ENCODE data around the gene MTUS2.

MTUS2 gene

DNA sequence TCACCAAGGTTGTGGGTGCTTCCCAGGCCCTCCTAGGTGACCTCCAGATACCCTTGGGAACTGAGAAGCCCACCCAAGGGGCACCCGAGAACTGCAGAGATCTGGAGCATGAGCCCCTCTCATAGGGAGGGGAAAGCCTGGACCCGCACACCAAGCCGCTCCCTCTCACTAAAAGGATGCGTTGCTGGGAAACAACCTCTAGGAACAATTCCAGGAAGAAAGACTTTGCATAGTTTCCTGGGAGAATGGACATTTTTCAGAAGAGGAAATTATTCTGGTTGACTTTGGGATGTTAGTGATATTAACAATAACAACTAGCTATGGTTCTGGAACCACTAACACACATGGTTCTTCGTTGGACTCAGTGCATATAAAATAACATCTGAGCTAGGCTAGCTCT lies 710.8 kb downstream of the MTUS2 start:
- 94% methylated on average over 5 of the region's 5 CpGs for WGBS
- Histone ChIP-seq H3K4me1 (ENCODE audit: insufficient read depth, low read length) (no peaks in the 10 kb centered on the region), H3K36me3 (ENCODE audit: insufficient read depth, low read length) (peaks cover 94% of the 10 kb centered on the region), H3K27me3 (ENCODE audit: insufficient read depth, low read length) (no peaks in the 10 kb centered on the region), H3K9ac (ENCODE audit: low read depth, low read length) (no peak overlapping the region), H3K9me3 (ENCODE audit: insufficient read depth, low read depth, low read length) (no peaks in the 10 kb centered on the region), H3K4me3 (ENCODE audit: low read length) (no peak overlapping the region), H3K27ac (ENCODE audit: low read depth, low read length) (no peak overlapping the region)

DNA sequence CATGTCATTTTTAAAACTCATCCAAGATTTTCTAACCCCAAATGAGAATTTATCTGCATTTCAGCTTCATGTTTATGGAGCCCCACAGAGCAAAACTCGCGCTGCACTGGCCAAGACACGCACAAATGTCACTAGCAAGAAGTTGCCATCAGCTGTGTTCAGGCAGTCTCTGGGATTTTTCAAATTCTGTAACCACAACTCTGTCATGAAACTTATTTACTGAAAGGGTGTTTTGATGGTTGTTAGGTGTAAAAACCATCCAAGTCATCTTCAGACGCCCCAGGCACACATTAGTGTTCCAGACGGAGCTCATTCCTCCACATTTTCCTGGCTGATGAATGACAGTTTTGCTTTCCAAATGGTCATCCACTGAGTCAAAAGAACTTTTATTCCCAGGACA lies 712.0 kb downstream of the MTUS2 start:
- Histone ChIP-seq H3K36me3 (ENCODE audit: insufficient read depth, low read length) (peaks cover 97% of the 10 kb centered on the region), H3K27ac (ENCODE audit: low read depth, low read length) (no peak overlapping the region)
- 96% methylated on average over 5 of the region's 5 CpGs for WGBS

DNA sequence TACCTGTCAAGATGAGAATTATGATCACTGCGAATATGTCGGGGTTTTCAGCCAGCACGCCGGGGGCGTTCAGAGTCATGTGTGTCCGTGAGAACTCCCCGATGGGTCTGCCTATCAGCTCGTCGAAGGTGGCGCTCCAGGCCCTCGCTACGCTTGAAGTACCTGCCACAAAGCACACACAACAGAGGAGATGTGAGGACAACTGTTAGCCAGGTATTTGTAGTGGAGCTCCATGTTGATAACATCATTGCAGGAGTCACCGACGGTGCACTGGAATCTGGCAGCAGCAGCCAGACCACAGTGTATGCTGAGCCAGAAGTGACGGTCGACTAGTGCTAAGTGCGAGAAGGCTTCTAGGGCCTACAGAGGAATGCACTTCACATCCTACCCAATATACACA lies 712.7 kb downstream of the MTUS2 start:
- H3K4me3 ChIP-seq (ENCODE audit: low read length): no peak overlapping the region
- no peaks in the 10 kb centered on the region for H3K9me3 ChIP-seq (ENCODE audit: insufficient read depth, low read depth, low read length)
- H3K27me3 ChIP-seq (ENCODE audit: insufficient read depth, low read length): no peaks in the 10 kb centered on the region
- no peak overlapping the region for H3K9ac ChIP-seq (ENCODE audit: low read depth, low read length)
- peaks cover 95% of the 10 kb centered on the region for H3K36me3 ChIP-seq (ENCODE audit: insufficient read depth, low read length)
- WGBS: 93% methylated on average over 17 of the region's 17 CpGs
- no peaks in the 10 kb centered on the region for H3K4me1 ChIP-seq (ENCODE audit: insufficient read depth, low read length)
- no peak overlapping the region for H3K27ac ChIP-seq (ENCODE audit: low read depth, low read length)

More for the DNA sequence above, 712.0 kb downstream of the MTUS2 start:
- Histone ChIP-seq H3K27me3 (ENCODE audit: insufficient read depth, low read length) (no peaks in the 10 kb centered on the region), H3K4me3 (ENCODE audit: low read length) (no peak overlapping the region), H3K9ac (ENCODE audit: low read depth, low read length) (no peak overlapping the region), H3K4me1 (ENCODE audit: insufficient read depth, low read length) (no peaks in the 10 kb centered on the region), H3K9me3 (ENCODE audit: insufficient read depth, low read depth, low read length) (no peaks in the 10 kb centered on the region)

DNA sequence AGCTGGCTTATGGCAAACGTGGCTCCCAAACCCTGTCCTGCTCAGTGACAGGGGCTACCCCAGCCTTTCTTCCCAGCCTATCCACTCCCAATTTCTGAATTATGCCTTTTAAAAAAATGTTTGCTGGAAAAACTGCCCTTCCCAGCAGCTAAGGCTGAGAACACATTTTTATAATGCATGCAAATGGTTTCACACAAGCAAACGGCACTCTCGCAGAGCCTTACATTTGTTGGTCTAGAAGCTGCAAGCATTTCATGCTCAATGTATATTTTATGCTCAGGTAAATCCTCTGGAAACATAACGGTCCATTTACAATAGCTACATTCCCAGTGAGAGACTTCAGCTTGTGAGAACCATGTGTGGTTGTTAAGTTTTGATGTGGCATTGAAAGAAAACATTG lies 713.9 kb downstream of the MTUS2 start:
- H3K4me3 ChIP-seq (ENCODE audit: low read length): no peak overlapping the region
- no peaks in the 10 kb centered on the region for H3K27me3 ChIP-seq (ENCODE audit: insufficient read depth, low read length)
- H3K4me1 ChIP-seq (ENCODE audit: insufficient read depth, low read length): no peaks in the 10 kb centered on the region
- H3K9me3 ChIP-seq (ENCODE audit: insufficient read depth, low read depth, low read length): no peaks in the 10 kb centered on the region
- H3K27ac ChIP-seq (ENCODE audit: low read depth, low read length): no peak overlapping the region
- H3K9ac ChIP-seq (ENCODE audit: low read depth, low read length): no peak overlapping the region
- WGBS: 94% methylated on average over 4 of the region's 4 CpGs
- H3K36me3 ChIP-seq (ENCODE audit: insufficient read depth, low read length): peaks cover 82% of the 10 kb centered on the region

DNA sequence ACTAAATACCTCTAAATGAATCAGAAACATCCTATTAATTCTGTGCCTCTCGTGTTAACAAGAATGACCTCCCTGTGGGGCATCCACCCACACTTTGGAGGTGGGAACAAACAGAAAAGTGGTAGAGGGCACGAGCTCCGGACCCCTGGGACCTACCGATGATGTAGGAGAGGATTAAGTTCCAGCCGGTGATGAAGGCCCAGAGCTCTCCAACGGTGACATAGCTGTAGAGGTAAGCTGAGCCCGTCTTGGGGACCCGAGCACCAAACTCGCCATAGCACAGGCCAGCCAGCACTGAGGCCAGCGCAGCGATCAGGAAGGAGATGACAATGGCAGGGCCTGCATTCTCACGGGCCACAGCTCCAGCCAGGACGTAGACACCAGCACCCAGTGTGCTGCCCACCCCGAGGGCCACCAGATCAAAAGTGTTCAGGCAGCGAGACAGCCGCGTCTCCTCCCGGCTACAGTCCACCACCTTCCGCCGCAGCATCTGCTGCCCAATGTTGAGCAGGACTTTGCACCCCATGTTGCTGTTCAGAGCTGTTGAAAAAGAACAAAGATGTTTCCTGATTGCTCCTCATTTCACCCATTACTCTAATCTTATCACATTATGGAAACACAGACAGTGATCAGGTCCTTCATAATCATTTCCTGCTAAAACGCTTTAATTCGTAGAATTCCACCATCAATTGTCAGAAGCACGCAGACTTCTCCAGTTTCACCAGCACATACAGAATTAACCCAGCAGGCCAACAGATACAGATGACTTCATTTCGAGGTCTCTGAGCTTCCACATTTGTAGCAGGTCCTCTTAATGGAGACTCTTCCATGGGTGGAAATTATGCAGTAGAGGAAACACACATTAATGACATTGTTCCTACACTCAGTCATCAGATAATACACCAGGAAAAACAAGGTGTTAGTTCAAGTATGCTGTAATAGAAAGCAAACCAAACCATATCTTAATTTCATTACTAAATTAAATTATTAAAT lies 715.8 kb downstream of the MTUS2 start:
- WGBS: 93% methylated on average over 24 of the region's 24 CpGs
- Histone ChIP-seq H3K4me1 (ENCODE audit: insufficient read depth, low read length) (peaks cover 13% of the 10 kb centered on the region), H3K9ac (ENCODE audit: low read depth, low read length) (no peak overlapping the region), H3K36me3 (ENCODE audit: insufficient read depth, low read length) (peaks cover 66% of the 10 kb centered on the region), H3K27me3 (ENCODE audit: insufficient read depth, low read length) (no peaks in the 10 kb centered on the region), H3K27ac (ENCODE audit: low read depth, low read length) (no peak overlapping the region), H3K4me3 (ENCODE audit: low read length) (no peak overlapping the region), H3K9me3 (ENCODE audit: insufficient read depth, low read depth, low read length) (no peaks in the 10 kb centered on the region)

DNA sequence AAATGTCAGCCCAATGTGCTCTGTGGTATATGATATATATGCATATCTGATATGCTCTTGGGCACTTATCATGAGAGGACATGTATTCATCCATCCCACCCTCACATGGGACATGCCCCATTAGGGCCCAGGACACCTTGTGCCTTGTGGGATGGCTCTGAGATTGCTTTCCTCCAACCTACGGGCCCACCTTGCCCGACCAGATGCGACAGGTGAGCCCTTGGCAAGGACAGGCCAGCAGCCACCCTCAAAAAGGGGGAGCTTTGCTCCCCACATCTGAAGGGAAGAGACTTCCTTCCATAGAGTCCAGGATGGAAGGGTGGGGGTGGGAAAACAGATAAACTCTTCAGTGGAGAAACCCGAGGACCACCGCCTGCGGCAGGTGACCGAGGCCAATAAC lies 716.7 kb downstream of the MTUS2 start:
- no peak overlapping the region for H3K27ac ChIP-seq (ENCODE audit: low read depth, low read length)
- no peak overlapping the region for H3K9ac ChIP-seq (ENCODE audit: low read depth, low read length)
- no peaks in the 10 kb centered on the region for H3K9me3 ChIP-seq (ENCODE audit: insufficient read depth, low read depth, low read length)
- H3K4me1 ChIP-seq (ENCODE audit: insufficient read depth, low read length): peaks cover 18% of the 10 kb centered on the region
- H3K36me3 ChIP-seq (ENCODE audit: insufficient read depth, low read length): peaks cover 57% of the 10 kb centered on the region
- H3K27me3 ChIP-seq (ENCODE audit: insufficient read depth, low read length): no peaks in the 10 kb centered on the region
- 94% methylated on average over 7 of the region's 7 CpGs for WGBS
- H3K4me3 ChIP-seq (ENCODE audit: low read length): no peak overlapping the region

DNA sequence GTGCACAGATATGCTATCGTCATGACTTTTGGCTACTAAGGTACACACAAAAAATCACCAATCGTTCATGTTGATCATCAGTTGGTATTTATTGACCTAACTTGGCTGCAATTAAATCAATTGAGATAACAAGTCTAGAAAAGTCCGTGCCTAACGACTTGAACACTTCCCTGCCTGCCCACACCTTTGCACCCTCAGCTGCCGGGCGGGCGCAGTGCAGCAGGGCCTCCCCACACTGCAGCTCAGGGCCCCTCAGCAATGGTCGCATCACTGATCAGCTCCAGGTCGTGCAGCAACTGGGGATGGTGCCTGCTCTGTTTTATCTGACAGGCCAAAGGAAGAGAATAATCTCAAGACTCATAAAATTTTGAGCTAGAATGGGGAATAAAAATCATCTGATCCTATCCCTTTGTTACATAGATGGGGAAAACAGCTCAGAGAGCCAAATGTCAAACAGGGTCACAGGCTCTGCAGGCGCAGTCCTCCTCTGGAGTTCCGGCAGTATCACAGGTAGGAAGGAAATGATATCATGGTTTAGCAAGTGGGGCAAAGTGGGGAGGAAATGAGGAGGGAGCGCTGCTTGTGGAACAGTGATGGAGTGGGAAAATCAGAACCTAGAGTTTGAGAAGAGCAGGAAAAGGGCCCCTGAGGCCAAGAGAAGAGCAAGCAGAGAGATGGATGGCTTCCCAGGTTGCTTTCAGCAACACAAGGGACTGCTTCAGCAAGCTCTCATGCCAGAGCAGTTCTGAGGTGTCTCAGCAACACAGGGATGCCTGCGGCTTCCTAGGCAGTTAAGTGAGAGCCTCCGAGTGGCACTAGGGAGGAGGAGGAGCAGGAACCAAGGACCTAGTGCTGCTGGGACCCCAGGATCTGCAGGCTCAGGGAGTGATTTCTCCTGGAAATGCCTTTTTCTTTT lies 717.9 kb downstream of the MTUS2 start:
- Histone ChIP-seq H3K27me3 (ENCODE audit: insufficient read depth, low read length) (no peaks in the 10 kb centered on the region), H3K9me3 (ENCODE audit: insufficient read depth, low read depth, low read length) (no peaks in the 10 kb centered on the region), H3K9ac (ENCODE audit: low read depth, low read length) (no peak overlapping the region), H3K36me3 (ENCODE audit: insufficient read depth, low read length) (peaks cover 46% of the 10 kb centered on the region), H3K4me1 (ENCODE audit: insufficient read depth, low read length) (peaks cover 18% of the 10 kb centered on the region), H3K4me3 (ENCODE audit: low read length) (no peak overlapping the region), H3K27ac (ENCODE audit: low read depth, low read length) (no peak overlapping the region)
- WGBS: 89% methylated on average over 14 of the region's 14 CpGs

DNA sequence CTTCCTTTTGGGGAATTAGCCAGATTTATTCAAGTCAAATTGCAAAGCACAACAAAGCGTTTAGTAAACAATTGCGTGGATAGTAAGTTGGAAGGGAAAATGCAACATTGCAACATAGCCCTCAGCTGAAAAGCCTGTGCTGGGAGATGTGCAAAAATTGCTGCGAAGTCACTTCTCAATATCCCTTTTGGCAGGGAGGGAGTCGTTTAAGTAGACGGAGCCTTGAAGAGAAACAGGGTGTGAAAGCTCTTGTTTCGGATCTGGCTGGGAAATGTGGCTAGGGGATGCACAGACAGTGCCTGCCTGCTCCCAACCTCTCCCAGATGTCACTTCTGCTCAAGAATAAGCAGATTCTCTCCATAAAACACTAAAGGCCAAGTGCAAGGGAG lies 718.5 kb downstream of the MTUS2 start:
- no peak overlapping the region for H3K4me3 ChIP-seq (ENCODE audit: low read length)
- H3K9ac ChIP-seq (ENCODE audit: low read depth, low read length): no peak overlapping the region
- H3K27me3 ChIP-seq (ENCODE audit: insufficient read depth, low read length): no peaks in the 10 kb centered on the region
- peaks cover 39% of the 10 kb centered on the region for H3K36me3 ChIP-seq (ENCODE audit: insufficient read depth, low read length)
- 89% methylated on average over 6 of the region's 6 CpGs for WGBS
- H3K9me3 ChIP-seq (ENCODE audit: insufficient read depth, low read depth, low read length): no peaks in the 10 kb centered on the region
- H3K4me1 ChIP-seq (ENCODE audit: insufficient read depth, low read length): peaks cover 18% of the 10 kb centered on the region
- H3K27ac ChIP-seq (ENCODE audit: low read depth, low read length): no peak overlapping the region

DNA sequence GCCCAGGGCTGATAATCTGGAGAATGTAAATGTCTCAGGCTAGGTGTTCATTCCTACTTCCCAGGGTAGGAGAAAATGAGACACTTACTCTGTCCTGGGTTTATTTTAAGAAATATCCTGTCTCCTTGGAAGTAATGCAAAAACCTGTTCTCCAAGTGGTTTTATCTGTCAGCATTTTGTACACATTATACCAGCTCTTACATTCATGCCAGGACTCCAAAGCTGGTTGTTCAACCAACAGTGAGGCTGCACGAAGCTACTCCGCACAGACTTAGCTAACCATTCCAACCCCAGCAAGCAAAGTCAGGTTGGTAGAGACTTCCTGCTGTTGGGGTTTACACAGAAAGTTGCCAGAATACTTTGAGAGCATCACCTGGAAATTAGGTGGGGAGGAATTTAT lies 719.7 kb downstream of the MTUS2 start:
- 92% methylated on average over 2 of the region's 2 CpGs for WGBS
- H3K36me3 ChIP-seq (ENCODE audit: insufficient read depth, low read length): peaks cover 28% of the 10 kb centered on the region
- peaks cover 18% of the 10 kb centered on the region for H3K4me1 ChIP-seq (ENCODE audit: insufficient read depth, low read length)
- no peak overlapping the region for H3K4me3 ChIP-seq (ENCODE audit: low read length)
- H3K9me3 ChIP-seq (ENCODE audit: insufficient read depth, low read depth, low read length): no peaks in the 10 kb centered on the region
- H3K27ac ChIP-seq (ENCODE audit: low read depth, low read length): no peak overlapping the region
- no peaks in the 10 kb centered on the region for H3K27me3 ChIP-seq (ENCODE audit: insufficient read depth, low read length)
- no peak overlapping the region for H3K9ac ChIP-seq (ENCODE audit: low read depth, low read length)

DNA sequence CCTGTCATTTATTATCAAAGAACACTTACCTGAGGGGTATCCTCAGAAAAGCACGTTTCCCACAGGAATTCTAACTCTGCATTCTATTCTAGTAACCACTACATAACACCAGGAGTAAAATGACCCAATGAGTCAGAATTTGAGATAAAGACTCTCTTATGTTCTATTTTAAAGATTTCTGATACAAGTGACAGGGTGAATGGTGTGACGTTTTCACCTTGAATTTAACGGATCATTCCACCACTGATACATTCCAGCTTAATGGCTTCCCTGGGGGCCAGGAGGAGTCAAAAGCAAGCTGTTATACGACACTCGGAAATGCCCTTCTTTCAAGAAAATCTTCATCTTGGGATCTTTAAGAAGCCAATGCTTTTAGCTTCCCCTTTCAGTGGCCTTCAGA lies 720.2 kb downstream of the MTUS2 start:
- H3K36me3 ChIP-seq (ENCODE audit: insufficient read depth, low read length): peaks cover 27% of the 10 kb centered on the region
- H3K9ac ChIP-seq (ENCODE audit: low read depth, low read length): no peak overlapping the region
- no peaks in the 10 kb centered on the region for H3K27me3 ChIP-seq (ENCODE audit: insufficient read depth, low read length)
- peaks cover 18% of the 10 kb centered on the region for H3K4me1 ChIP-seq (ENCODE audit: insufficient read depth, low read length)
- WGBS: 64% methylated on average over 5 of the region's 5 CpGs
- H3K4me3 ChIP-seq (ENCODE audit: low read length): no peak overlapping the region
- H3K9me3 ChIP-seq (ENCODE audit: insufficient read depth, low read depth, low read length): no peaks in the 10 kb centered on the region
- no peak overlapping the region for H3K27ac ChIP-seq (ENCODE audit: low read depth, low read length)

DNA sequence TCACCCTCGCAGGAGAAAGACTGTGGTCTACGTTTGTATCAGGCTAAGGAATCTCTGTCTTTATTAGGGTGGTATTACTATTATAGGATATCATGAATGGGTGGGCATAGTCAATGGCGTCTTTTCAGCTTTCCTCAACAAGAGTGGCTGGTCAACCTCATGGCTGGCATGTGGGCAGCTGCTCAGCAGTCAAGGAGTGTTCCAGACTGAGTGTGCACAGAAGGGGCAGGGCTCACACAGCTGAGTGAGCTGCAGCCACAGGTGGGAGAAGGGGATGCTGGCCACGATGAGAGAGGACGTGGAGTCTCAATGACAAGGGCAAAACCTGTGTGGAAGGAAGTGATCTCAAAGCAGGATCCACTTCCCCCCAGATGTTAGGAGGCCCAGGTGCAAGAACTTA lies 720.7 kb downstream of the MTUS2 start:
- Histone ChIP-seq H3K27ac (ENCODE audit: low read depth, low read length) (no peak overlapping the region), H3K36me3 (ENCODE audit: insufficient read depth, low read length) (peaks cover 27% of the 10 kb centered on the region)
- WGBS: 81% methylated on average over 5 of the region's 5 CpGs

More for the DNA sequence above, 720.7 kb downstream of the MTUS2 start:
- peaks cover 18% of the 10 kb centered on the region for H3K4me1 ChIP-seq (ENCODE audit: insufficient read depth, low read length)
- H3K27me3 ChIP-seq (ENCODE audit: insufficient read depth, low read length): no peaks in the 10 kb centered on the region
- H3K9ac ChIP-seq (ENCODE audit: low read depth, low read length): no peak overlapping the region
- no peak overlapping the region for H3K4me3 ChIP-seq (ENCODE audit: low read length)
- no peaks in the 10 kb centered on the region for H3K9me3 ChIP-seq (ENCODE audit: insufficient read depth, low read depth, low read length)

Data from HUES64 (cell line).